Measurements from ENCODE around the gene P2RY2. TPM values are rescaled to one million over a fixed set of nuclear protein-coding genes. Genes with fewer than 3 reads are reported as not detected.

The P2RY2 gene
- total RNA-seq, 2 donors from 2014 or later = 9.5 to 14.7 TPM

DNA sequence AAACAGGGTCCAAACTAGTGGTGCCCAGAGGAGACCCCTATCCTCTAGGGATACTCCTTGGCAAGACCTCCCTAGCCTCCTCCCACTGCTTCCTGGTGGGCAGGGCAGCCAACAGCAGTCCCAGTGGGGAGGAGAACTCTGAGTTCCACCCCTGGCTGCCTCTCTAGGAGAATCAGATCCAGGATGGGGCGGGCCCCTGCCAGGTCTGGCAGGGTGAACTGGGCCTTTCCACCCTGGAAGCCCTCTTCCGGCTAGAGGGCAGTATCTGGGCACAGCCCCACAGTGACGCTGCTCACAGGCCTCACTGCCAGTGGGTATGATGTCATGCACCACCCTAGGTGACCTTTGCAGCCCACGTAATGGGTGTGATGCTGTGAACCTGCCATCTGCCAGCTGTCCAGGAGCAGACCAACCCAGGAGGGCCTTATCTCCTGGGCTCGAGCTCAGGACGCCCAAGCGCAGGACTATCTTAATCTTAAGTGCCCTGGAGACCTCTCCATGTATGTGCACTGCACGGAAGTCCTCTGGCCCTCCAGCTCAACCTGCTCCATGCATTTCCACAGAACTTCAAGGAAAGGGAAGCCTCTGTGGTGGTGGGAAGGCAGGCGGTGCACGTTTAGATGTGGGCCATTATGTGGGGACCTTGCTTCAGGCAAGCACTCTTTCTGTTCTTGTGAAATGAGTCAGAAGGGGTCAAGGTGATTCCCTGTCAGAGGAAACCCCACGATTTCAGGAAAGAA, 44.2 kb upstream of the P2RY2 start:
- Histone ChIP-seq H3K36me3 (no peaks in the 10 kb centered on the region), H3K4me1 (peaks cover 0 to 88% of the 10 kb centered on the region in 2 donors), H3K4me3 (no peak overlapping the region), H3K27me3 (no peaks in the 10 kb centered on the region), H3K27ac (peak overlapping the region; percentile 86 to 91), H3K9me3 (no peaks in the 10 kb centered on the region)
- DNase-seq (ENCODE audit: low spot score) = peak; percentile 85
- TF ChIP-seq CTCF (IDR thresholded peaks at IDR 0.05) = no peak

GRCh38 chr11:73174495-73174791, 43.6 kb upstream of the P2RY2 start:
- Histone ChIP-seq H3K27ac (peak overlapping the region; percentile 86 to 91), H3K4me1 (peaks cover 0 to 85% of the 10 kb centered on the region in 2 donors), H3K36me3 (no peaks in the 10 kb centered on the region), H3K9me3 (no peaks in the 10 kb centered on the region), H3K4me3 (no peak overlapping the region), H3K27me3 (no peaks in the 10 kb centered on the region)
- DNase-seq (ENCODE audit: low spot score) = no peak
- no peak for TF ChIP-seq CTCF (IDR thresholded peaks at IDR 0.05)

GRCh38 chr11:73175551-73176144, 42.4 kb upstream of the P2RY2 start:
- Histone ChIP-seq H3K36me3 (no peaks in the 10 kb centered on the region), H3K27me3 (no peaks in the 10 kb centered on the region), H3K4me1 (peaks cover 0 to 75% of the 10 kb centered on the region in 2 donors), H3K27ac (peak overlapping the region; percentile 86 to 91), H3K9me3 (no peaks in the 10 kb centered on the region), H3K4me3 (no peak overlapping the region)
- no peak for DNase-seq (ENCODE audit: low spot score)
- TF ChIP-seq CTCF (IDR thresholded peaks at IDR 0.05) = no peak

DNA sequence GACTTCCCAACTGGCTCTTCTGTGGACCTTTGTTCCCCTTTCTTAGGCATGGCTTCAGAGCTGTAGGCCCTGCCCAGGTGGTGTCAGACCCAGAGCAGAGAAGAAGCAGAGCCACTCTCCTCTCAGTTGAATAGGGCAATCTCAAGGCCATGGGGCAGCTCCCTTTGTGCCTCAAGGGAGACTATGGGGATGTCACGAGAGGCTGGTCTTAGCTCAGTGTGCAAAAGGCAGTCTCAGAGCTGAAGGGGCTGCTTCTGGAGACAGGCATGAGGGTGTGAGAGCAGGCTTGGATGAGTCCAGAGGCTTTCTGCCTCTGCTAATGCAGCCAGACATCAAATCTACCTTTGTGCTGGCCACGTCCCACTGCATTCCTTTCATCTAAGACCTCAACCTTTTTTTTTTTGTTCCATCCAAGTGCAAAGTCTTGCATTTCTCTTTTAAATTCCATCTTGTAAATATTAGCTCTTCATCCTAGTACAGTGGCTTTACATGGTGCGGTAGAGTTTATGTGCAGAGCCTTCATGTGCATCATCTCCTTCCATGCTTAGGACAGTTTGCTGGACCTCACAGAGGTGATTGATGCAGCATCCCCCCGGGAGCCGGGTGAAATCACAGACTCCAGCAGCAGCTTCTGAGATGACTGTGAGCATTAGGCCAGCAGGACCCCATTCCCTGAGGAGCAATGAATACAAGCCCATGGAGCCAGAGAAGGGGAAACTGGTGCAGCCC, 41.8 kb upstream of the P2RY2 start:
- no peak for DNase-seq (ENCODE audit: low spot score)
- TF ChIP-seq CTCF (IDR thresholded peaks at IDR 0.05) = no peak
- no peaks in the 10 kb centered on the region for H3K9me3 ChIP-seq
- H3K27me3 ChIP-seq = no peaks in the 10 kb centered on the region
- H3K27ac ChIP-seq = peak overlapping the region; percentile 86 to 91
- H3K4me1 ChIP-seq = peaks cover 0 to 69% of the 10 kb centered on the region in 2 donors
- H3K4me3 ChIP-seq = no peak overlapping the region
- no peaks in the 10 kb centered on the region for H3K36me3 ChIP-seq

DNA sequence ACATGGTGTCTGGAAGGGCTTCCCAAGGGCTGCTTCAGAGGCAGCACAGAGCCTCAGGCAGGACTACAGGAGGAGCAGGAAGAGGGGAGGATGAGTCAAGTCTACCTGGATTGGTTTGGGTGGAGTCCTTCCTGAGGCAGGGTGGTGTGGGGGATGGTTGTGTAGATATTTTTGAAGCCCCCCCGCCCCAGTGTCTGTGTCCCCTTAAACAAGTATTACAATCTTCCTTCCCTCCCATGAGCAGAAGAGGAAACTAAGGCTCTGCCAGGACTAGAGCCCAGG, 41.3 kb upstream of the P2RY2 start:
- H3K4me1 ChIP-seq = peaks cover 0 to 64% of the 10 kb centered on the region in 2 donors
- no peak overlapping the region for H3K4me3 ChIP-seq
- no peak for TF ChIP-seq CTCF (IDR thresholded peaks at IDR 0.05)
- no peak for DNase-seq (ENCODE audit: low spot score)
- H3K27me3 ChIP-seq = no peaks in the 10 kb centered on the region
- H3K27ac ChIP-seq = peak overlapping the region; percentile 86 to 91
- no peaks in the 10 kb centered on the region for H3K9me3 ChIP-seq
- H3K36me3 ChIP-seq = no peaks in the 10 kb centered on the region

Data from right atrium auricular region (tissue), 2 donors.